Neutrophil (primary cell): ENCODE measurements around the gene CRK.

Source experiments
- H3K27ac ChIP-seq: fragments of 200-600 bp; sonication (generic); 2 replicates; pipeline ENCODE4 v1.5.1; 2016; ENCODE audit warnings: mild to moderate bottlenecking, moderate library complexity
- H3K27me3 ChIP-seq: fragments of 200-600 bp; sonication (generic); 2 replicates; pipeline ENCODE4 v1.6.0; 2016; ENCODE audit warnings: mild to moderate bottlenecking
- H3K36me3 ChIP-seq: fragments of 200-600 bp; sonication (generic); 2 replicates; pipeline ENCODE4 v1.5.1; 2017
- H3K4me1 ChIP-seq, 2 experiments: fragments of 200-600 bp in 1 of 2; sonication (generic) in 1 of 2; 1 replicate in 1 of 2; 2 replicates in 1 of 2; pipeline versions ENCODE4 v1.5.1 to v1.6.1; 2013 to 2016; ENCODE audit warnings: low read depth in 1 of 2, low read length in 1 of 2, mild to moderate bottlenecking in 1 of 2, moderate library complexity in 1 of 2; ENCODE audit not compliant: control insufficient read depth in 1 of 2, insufficient read depth in 1 of 2
- H3K4me3 ChIP-seq, 2 experiments: fragments of 200-600 bp in 1 of 2; sonication (generic) in 1 of 2; 1 replicate in 1 of 2; 2 replicates in 1 of 2; pipeline ENCODE4 v1.5.1; 2013 to 2016; ENCODE audit warnings: low read depth in 1 of 2, low read length in 1 of 2, mild to moderate bottlenecking in 1 of 2, moderate library complexity in 1 of 2
- H3K9me3 ChIP-seq: fragments of 200-600 bp; sonication (generic); 2 replicates; pipeline ENCODE4 v1.5.1; 2016
- CTCF ChIP-seq: fragments of 200-600 bp; sonication (generic); IDR thresholded peaks from 2 replicates; pipeline ENCODE4 v1.5.1; 2016; ENCODE audit warnings: antibody characterized with exemption

CRK gene

GRCh38 chr17:1494203-1494602, 38.2 kb upstream of the CRK start:
- Histone ChIP-seq H3K27ac (no peak overlapping the region), H3K36me3 (peaks cover 56% of the 10 kb centered on the region), H3K4me1 (peaks cover 25 to 28% of the 10 kb centered on the region in 2 experiments), H3K27me3 (peaks cover 46% of the 10 kb centered on the region), H3K4me3 (no peak overlapping the region), H3K9me3 (no peaks in the 10 kb centered on the region)
- no peak for TF ChIP-seq CTCF

- H3K4me3 ChIP-seq, result no peak overlapping the region
- no peak for TF ChIP-seq CTCF
- H3K36me3 ChIP-seq, result peaks cover 48% of the 10 kb centered on the region
- H3K27me3 ChIP-seq, result peaks cover 54% of the 10 kb centered on the region
- no peaks in the 10 kb centered on the region for H3K9me3 ChIP-seq
- H3K4me1 ChIP-seq, result peaks cover 27 to 31% of the 10 kb centered on the region in 2 experiments
- H3K27ac ChIP-seq, result no peak overlapping the region
Measured at GRCh38 chr17:1493291-1493980, 37.4 kb upstream of the CRK start.

GRCh38 chr17:1492249-1493206, 36.5 kb upstream of the CRK start, which contains the start of gene MYO1C:
TSS of gene MYO1C (minus strand) at chr17:1492686. CDS start at chr17:1492487, 199 bp downstream.
- Histone ChIP-seq H3K27ac (no peak within 1 kb of the TSS), H3K9me3 (no peaks in the 10 kb centered on the region), H3K27me3 (peaks cover 63% of the 10 kb centered on the region), H3K4me1 (peaks cover 33 to 40% of the 10 kb centered on the region in 2 experiments), H3K4me3 (peak within 1 kb of the TSS; percentile 59 to 70), H3K36me3 (peaks cover 39% of the 10 kb centered on the region)
- no peak for TF ChIP-seq CTCF

- H3K36me3 ChIP-seq, result peaks cover 30% of the 10 kb centered on the region
- no peaks in the 10 kb centered on the region for H3K9me3 ChIP-seq
- no peak for TF ChIP-seq CTCF
- H3K4me1 ChIP-seq, result peaks cover 38 to 49% of the 10 kb centered on the region in 2 experiments
- peak overlapping the region; percentile 74 to 83 for H3K4me3 ChIP-seq
- peak overlapping the region; percentile 53 for H3K27ac ChIP-seq
- peaks cover 72% of the 10 kb centered on the region for H3K27me3 ChIP-seq
Measured at GRCh38 chr17:1491443-1492248, 35.6 kb upstream of the CRK start.
